Psoas muscle (tissue), 8 donors: ENCODE data around the gene SNX32. TPM values are rescaled to one million over a fixed set of nuclear protein-coding genes. Genes with fewer than 3 reads are reported as not detected.

Source experiments
- ATAC-seq, 4 donors: fragments of 200-7000 bp; cut with Tn5 transposase; one replicate each; pipeline ENCODE4 v1.9.1; 2020; ENCODE audit warnings: moderate library complexity in 3 of 4, mild to moderate bottlenecking in 2 of 4
- DNase-seq, 2 donors: peaks; one replicate each; pipeline ENCODE4 v3.0.0-alpha.2; 2020
- H3K27ac ChIP-seq: fragments of 200-600 bp; one replicate; pipeline ENCODE4 v1.8.0; 2022
- H3K27me3 ChIP-seq, 3 donors: fragments of 200-600 bp in 1 of 3; one replicate each; pipeline versions ENCODE4 v1.6.1 to v1.8.0; 2013 to 2022; ENCODE audit warnings: low read length in 2 of 3, mild to moderate bottlenecking in 2 of 3, moderate library complexity in 1 of 3; ENCODE audit not compliant: insufficient read depth in 3 of 3
- H3K36me3 ChIP-seq, 2 donors: fragments of 200-600 bp in 1 of 2; one replicate each; pipeline versions ENCODE4 v1.6.1 to v1.8.0; 2013 to 2022; ENCODE audit warnings: low read depth in 1 of 2, mild to moderate bottlenecking in 1 of 2, moderate library complexity in 1 of 2; ENCODE audit not compliant: insufficient read depth in 1 of 2
- H3K4me1 ChIP-seq: fragments of 200-600 bp; one replicate; pipeline ENCODE4 v1.8.0; 2022
- H3K4me3 ChIP-seq: fragments of 200-600 bp; one replicate; pipeline ENCODE4 v1.8.0; 2022; ENCODE audit warnings: mild to moderate bottlenecking
- H3K9me3 ChIP-seq: fragments of 200-600 bp; one replicate; pipeline ENCODE4 v1.8.0; 2022
- WGBS, 3 donors: extraction: QIAGEN DNeasy Blood & Tissue Kit; methylation state at CpG; one replicate each; pipeline versions ENCODE4 v1.1.6 to v1.1.7; 2013; 5-methylcytosine and 5-hydroxymethylcytosine counted together
- intact Hi-C, 2 donors: fragments of 100-400 bp; cut with DNase I; formaldehyde crosslinking; loops; one replicate each; pipeline versions ENCODE4 v1.11.0 to v1.14.2; 2022
- long read RNA-seq, 2 donors: library from polyadenylated mRNA; unstranded; transcript quantifications; one replicate each; pipeline ENCODE4 v2.0.0, GENCODE V29; 2021
- polyA plus RNA-seq, 3 donors: library from polyadenylated mRNA; stranded (reverse); fragments of 200-250 nt; gene quantifications; one replicate each; pipeline ENCODE4 v1.2.3, GENCODE V29; 2013
- total RNA-seq, 4 donors: library from RNA; stranded (reverse); fragmentation: NEBNext Ultra II Directional in 2 of 4; extraction: Animal tissue kit (Norgen Biotek cat#: 25700) in 2 of 4; gene quantifications; one replicate each; pipeline versions ENCODE4 v1.2.1 to v1.2.4, GENCODE V29; 2021 to 2023
- TF ChIP-seq, protein P1 (sequence below): fragments of 200-600 bp; IDR thresholded peaks from one replicate; pipeline ENCODE4 v1.8.0; 2022; ENCODE audit warnings: antibody characterized with exemption
- donor health status: healthy with polysubstance abuse.
- donor health status: DM: no; HTN: no; CAD: no; lungs with moderate emphysema.
- donor health status: Bipolar disorder and iron deficiency.
- donor health status: healthy.
- donor health status: DM: yes; HTN: yes; CAD: no.
- donor health status: DM: no; HTN: no; CAD: no.
- donor health status: DM: no; HTN: no; CAD: no.
- donor health status: DM: yes; HTN: yes; CAD: no.

SNX32 gene
- total RNA-seq (not detected), polyA plus RNA-seq (under 1 TPM in 2 of 3 donors, not detected in 1; 0.05 to 0.20 TPM)
- long read RNA-seq, donor 1, partial matches to known transcripts: 0 of 1 reads
- long read RNA-seq, donor 1, other reads (novel, unspliced or antisense): 1 of 1 reads
- long read RNA-seq, donor 2: 0 reads

DNA sequence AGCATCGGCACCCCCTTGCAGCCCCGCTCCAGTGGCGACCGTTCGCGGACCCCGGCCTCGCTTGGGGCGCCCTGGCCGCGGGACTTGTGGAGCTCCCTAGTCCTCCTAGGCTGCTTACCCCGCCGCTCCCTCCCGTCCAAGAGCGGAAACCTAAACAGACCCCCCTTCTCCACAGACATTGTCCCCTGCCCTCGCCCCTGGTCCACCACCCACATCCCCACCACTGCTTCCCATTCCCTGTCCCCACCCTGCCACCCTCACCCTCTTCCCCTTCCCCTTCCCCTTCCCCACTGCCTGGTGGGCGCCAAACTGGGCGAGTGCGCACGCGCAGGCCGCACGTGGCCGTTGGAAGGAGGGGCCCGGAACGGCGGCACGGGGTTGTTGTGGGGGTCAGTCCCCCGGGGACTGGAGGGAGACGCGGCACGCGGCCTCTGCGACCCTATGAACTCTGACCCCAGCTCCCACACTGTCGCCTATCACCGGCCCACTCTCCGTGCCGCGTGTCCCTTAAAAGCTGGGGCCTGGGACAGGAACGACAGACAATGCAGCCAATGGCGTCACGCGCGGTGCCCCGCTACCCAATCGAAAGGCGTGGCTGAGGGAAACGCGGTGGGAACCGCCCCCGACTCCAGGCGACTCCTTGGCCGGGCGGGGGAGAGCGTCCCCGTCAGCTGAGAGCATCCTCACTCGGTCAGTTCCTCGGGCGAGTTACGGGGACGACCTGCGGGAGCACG, at the start of gene SNX32:
SNX32 (plus strand) TSS at position 667 of the 734 bp plus-strand sequence. CDS start 103 bp downstream, outside the sequence.
- Histone ChIP-seq H3K4me3 (peak within 1 kb of the TSS; percentile 73), H3K27me3 (peaks cover 0 to 8% (median 0%) of the 10 kb centered on the region in 3 donors), H3K36me3 (no peaks in the 10 kb centered on the region), H3K27ac (no peak within 1 kb of the TSS), H3K9me3 (no peaks in the 10 kb centered on the region), H3K4me1 (peaks cover 5% of the 10 kb centered on the region)
- TF ChIP-seq, protein P1, sequence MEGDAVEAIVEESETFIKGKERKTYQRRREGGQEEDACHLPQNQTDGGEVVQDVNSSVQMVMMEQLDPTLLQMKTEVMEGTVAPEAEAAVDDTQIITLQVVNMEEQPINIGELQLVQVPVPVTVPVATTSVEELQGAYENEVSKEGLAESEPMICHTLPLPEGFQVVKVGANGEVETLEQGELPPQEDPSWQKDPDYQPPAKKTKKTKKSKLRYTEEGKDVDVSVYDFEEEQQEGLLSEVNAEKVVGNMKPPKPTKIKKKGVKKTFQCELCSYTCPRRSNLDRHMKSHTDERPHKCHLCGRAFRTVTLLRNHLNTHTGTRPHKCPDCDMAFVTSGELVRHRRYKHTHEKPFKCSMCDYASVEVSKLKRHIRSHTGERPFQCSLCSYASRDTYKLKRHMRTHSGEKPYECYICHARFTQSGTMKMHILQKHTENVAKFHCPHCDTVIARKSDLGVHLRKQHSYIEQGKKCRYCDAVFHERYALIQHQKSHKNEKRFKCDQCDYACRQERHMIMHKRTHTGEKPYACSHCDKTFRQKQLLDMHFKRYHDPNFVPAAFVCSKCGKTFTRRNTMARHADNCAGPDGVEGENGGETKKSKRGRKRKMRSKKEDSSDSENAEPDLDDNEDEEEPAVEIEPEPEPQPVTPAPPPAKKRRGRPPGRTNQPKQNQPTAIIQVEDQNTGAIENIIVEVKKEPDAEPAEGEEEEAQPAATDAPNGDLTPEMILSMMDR: no peak
- intact Hi-C loops: no loop called here
- ATAC-seq: peak; percentile 99 to 100 (median 100)
- 0% methylated on average over 57 to 63 of the region's 63 CpGs for WGBS, 3 donors
- DNase-seq: peak; percentile 97

DNA sequence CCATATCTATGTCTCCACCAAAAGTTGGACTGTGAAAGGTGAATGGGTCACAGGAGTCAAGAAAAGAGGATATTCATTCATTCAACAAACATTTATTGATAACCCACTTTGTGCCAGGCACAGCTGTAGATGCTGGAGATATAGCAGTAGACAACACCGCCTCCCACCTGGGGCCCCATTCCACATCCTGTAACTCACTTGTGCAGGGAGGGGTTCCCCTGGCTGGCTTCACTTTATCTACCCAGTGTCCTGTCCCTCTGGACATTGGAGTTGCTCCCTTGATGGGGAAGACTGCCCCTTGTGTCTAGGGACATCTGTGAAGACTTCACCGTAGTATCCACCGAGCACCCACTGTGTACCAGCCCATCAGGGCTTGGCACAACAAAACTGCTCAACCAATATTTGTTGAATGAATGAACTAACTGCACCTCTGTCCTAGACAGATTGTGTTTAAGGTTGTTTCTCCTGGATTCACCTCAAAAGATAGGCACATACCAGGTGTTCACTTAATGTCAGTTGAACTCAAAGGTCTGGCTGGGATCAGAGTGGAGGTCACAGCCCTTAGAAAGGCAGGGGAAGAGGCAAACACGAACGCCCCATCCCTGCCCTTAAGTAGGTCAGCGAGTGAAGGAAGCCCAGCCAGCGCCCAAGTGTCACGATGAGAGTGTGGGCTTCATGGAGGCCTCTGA, 48.3 kb upstream of the SNX32 start:
- Histone ChIP-seq H3K36me3 (no peaks in the 10 kb centered on the region), H3K9me3 (no peaks in the 10 kb centered on the region), H3K27ac (no peak overlapping the region), H3K4me1 (peaks cover 3% of the 10 kb centered on the region), H3K27me3 (peaks cover 3 to 52% (median 27%) of the 10 kb centered on the region in 3 donors), H3K4me3 (no peak overlapping the region)
- intact Hi-C loops: no loop called here
- TF ChIP-seq, protein P1: no peak
- no peak for ATAC-seq
- 56 to 73% (median 63%) methylated on average over 8 of the region's 8 CpGs for WGBS, 3 donors
- no peak for DNase-seq

DNA sequence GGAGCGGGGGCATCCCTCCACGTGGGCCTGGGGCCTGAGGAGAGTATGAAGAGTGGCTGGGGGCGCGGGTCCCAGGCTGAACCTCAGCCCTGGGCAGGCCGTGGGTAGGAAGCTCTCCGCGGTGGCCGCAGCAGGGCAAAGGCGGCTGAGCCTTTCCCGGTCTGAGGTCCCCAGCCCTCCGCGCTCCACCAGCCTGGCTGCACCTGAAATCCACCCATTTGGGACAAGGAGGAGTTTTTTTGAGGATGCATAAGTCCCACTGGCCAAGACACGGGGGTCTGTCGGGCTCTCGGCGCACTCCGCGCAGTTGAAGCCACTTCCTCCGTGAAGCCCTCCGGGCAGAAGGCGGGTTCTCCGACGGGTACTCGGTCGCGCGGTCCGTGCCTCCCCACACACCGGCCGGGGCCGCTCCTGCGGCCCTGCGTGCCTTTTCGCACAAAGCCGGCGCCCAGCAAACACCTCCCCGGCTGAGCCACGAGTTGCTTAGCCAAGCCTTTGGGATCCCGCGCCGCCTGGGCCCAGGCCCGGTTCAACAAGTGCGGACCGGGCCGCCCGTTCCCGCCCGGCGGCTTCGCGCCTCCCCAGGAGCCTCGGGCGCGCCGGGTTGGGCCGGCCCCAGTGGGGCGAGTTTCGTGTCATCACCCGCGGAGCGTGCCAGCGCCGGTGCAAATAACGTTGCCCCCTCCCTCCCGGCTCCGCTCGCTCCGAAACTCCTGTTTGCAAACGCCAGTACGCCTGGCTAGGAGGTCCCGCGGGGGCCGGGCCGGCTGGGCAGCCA, 47.6 kb upstream of the SNX32 start:
- intact Hi-C loops: no loop called here
- H3K9me3 ChIP-seq: no peaks in the 10 kb centered on the region
- 6 to 11% (median 8%) methylated on average over 60 to 74 of the region's 74 CpGs for WGBS, 3 donors
- peak in 1 of 2 donors; percentile 56 for DNase-seq
- peak in 1 of 4 donors; percentile 14 for ATAC-seq
- H3K4me3 ChIP-seq: peak overlapping the region; percentile 47
- H3K4me1 ChIP-seq: peaks cover 3% of the 10 kb centered on the region
- no peak overlapping the region for H3K27ac ChIP-seq
- TF ChIP-seq, protein P1: no peak
- H3K36me3 ChIP-seq: no peaks in the 10 kb centered on the region
- peaks cover 3 to 52% (median 27%) of the 10 kb centered on the region in 3 donors for H3K27me3 ChIP-seq

DNA sequence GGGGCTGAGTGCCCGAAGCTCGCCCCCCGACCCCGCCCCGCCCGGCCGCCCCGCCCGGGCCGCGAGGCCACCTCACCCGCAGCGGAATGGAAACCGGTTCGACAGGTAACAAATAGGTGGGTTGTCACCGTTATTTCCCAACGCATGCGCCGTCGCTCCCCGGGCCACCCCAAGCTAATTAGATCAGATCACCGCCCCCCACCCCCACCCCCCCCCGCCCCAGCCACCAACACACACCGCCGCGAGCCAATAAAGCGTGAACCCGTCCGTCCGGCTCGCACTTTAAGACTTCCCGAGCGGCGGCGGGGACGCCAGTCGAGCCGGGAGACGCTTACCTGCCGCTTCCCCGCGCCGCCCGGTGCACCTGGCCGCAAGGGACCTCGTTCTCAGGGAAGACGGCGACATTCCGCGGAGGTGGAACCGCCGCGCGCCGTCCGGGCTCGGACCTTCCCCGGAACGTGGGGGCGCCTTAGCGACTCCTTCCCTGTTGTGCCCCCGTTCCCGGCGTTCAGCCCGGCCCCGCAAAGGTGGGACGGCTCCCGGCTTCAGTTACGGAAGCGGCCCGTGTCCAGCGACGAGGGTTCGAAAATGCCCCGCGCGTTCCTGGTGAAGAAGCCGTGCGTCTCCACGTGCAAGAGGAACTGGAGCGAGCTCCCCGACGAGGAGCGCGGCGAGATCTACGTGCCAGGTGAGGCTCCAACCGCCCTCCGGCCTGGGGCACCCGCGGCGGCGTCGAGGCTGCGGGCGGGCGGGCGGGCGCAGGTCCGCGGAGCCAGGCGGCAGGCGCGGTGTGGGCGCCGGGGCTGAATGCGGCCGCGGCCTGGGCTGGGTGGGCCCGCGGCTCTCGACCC, 46.8 kb upstream of the SNX32 start, which contains the start of gene OVOL1:
OVOL1 (plus strand) TSS at position 278 of the 851 bp plus-strand sequence; CDS start at position 589, 311 bp downstream.
- TF ChIP-seq, protein P1: no peak
- Histone ChIP-seq H3K4me3 (peak within 1 kb of the TSS; percentile 47), H3K27ac (no peak within 1 kb of the TSS), H3K4me1 (no peaks in the 10 kb centered on the region), H3K9me3 (no peaks in the 10 kb centered on the region), H3K36me3 (no peaks in the 10 kb centered on the region), H3K27me3 (peaks cover 3 to 59% (median 27%) of the 10 kb centered on the region in 3 donors)
- no peak for ATAC-seq
- WGBS, 3 donors: 1% methylated on average over 69 to 112 of the region's 112 CpGs
- intact Hi-C loops: no loop called here
- peak in 1 of 2 donors; percentile 45 for DNase-seq
